Measurements from ENCODE around the gene SLC25A21.
"Not testable (repeated sequence)": the region's sequence is repeated elsewhere in the genome, so short reads cannot be mapped to it uniquely, and the experiment has no call there.

The SLC25A21 gene

GRCh38 chr14:36750244-36750643 is 422.2 kb downstream of the SLC25A21 start:
- DNase-seq, result no peak

- DNase-seq, result no peak
Observed at GRCh38 chr14:36748610-36749213, 423.7 kb downstream of the SLC25A21 start.

- no peak for DNase-seq
Observed at GRCh38 chr14:36747411-36748184, 424.8 kb downstream of the SLC25A21 start.

GRCh38 chr14:36746872-36747271 is 425.5 kb downstream of the SLC25A21 start:
- DNase-seq, result no peak

GRCh38 chr14:36741858-36742257 is 430.5 kb downstream of the SLC25A21 start:
- DNase-seq, result no peak

GRCh38 chr14:36738269-36738668 is 434.1 kb downstream of the SLC25A21 start:
- no peak for DNase-seq

- no peak for DNase-seq
Observed at GRCh38 chr14:36726128-36726527, 446.3 kb downstream of the SLC25A21 start.

- DNase-seq, result no peak
Observed at GRCh38 chr14:36724162-36724561, 448.2 kb downstream of the SLC25A21 start.

- no peak for DNase-seq
Observed at GRCh38 chr14:36723530-36723929, 448.9 kb downstream of the SLC25A21 start.

GRCh38 chr14:36721877-36722276 is 450.5 kb downstream of the SLC25A21 start:
- DNase-seq, result no peak

GRCh38 chr14:36720657-36721056 is 451.7 kb downstream of the SLC25A21 start:
- DNase-seq, result no peak

- no peak for DNase-seq
Observed at GRCh38 chr14:36719823-36720222, 452.6 kb downstream of the SLC25A21 start.

- DNase-seq, result no peak
Observed at GRCh38 chr14:36718216-36718615, 454.2 kb downstream of the SLC25A21 start.

- no peak for DNase-seq
Observed at GRCh38 chr14:36717363-36717762, 455.0 kb downstream of the SLC25A21 start.

- DNase-seq, result no peak
Observed at GRCh38 chr14:36716614-36717184, 455.7 kb downstream of the SLC25A21 start.

- DNase-seq, result no peak
Observed at GRCh38 chr14:36713960-36714703, 458.3 kb downstream of the SLC25A21 start.

- DNase-seq, result no peak
Observed at GRCh38 chr14:36707570-36707969, 464.8 kb downstream of the SLC25A21 start.

- no peak for DNase-seq
Observed at GRCh38 chr14:36702474-36702873, 469.9 kb downstream of the SLC25A21 start.

GRCh38 chr14:36701132-36701531 is 471.3 kb downstream of the SLC25A21 start:
- no peak for DNase-seq

GRCh38 chr14:36700651-36701050 is 471.8 kb downstream of the SLC25A21 start:
- no peak for DNase-seq

- not testable (repeated sequence) for DNase-seq
Observed at GRCh38 chr14:36699420-36699819, 473.0 kb downstream of the SLC25A21 start.

- DNase-seq, result no peak
Observed at GRCh38 chr14:36690311-36691040, 481.9 kb downstream of the SLC25A21 start.

- DNase-seq, result no peak
Observed at GRCh38 chr14:36684946-36685345, 487.5 kb downstream of the SLC25A21 start.

All from stimulated activated naive CD4-positive, alpha-beta T cell treated with Interleukin-2 at 50 U/mL for 16 hours (primary cell).